ENCODE data around the gene ELOVL3.

- TF ChIP-seq EZH2 (IDR thresholded peaks at IDR 0.05; ENCODE audit: borderline replicate concordance, low read length): no peak
- no peak for TF ChIP-seq CTCF (conservative IDR thresholded peaks at IDR 0.05 in 1 of 2, IDR thresholded peaks at IDR 0.05 in 1 of 2; ENCODE audit: extremely low read depth in 1 of 2, insufficient read depth in 1 of 2, low read depth in 1 of 2, low read length in 2 of 2)
Observed at GRCh38 chr10:102191956-102192355, 34.1 kb upstream of the ELOVL3 start.
